Fibroblast of lung (primary cell): ENCODE results near the gene OAT. TPM values are rescaled to one million over a fixed set of nuclear protein-coding genes. Genes with fewer than 3 reads are reported as not detected.

Experiments used
- DNase-seq, 2 donors: peaks; one replicate each; pipeline versions ENCODE4 v3.0.0 to v3.0.0-alpha.2; 2010; ENCODE audit warnings: low read depth in 2 of 2
- H2AFZ ChIP-seq: 2 replicates; pipeline ENCODE4 v1.5.1; 2012; ENCODE audit warnings: low read length, control low read depth, inconsistent platforms
- H3K27ac ChIP-seq: 2 replicates; pipeline ENCODE4 v1.5.1; 2011; ENCODE audit warnings: low read length, control low read depth; ENCODE audit not compliant: insufficient read depth
- H3K27me3 ChIP-seq: 2 replicates; pipeline ENCODE4 v1.5.1; 2011; ENCODE audit warnings: mild to moderate bottlenecking, low read length; ENCODE audit not compliant: control insufficient read depth, insufficient read depth
- H3K36me3 ChIP-seq: 2 replicates; pipeline ENCODE4 v1.5.1; 2011; ENCODE audit warnings: low read length; ENCODE audit not compliant: control insufficient read depth, insufficient read depth
- H3K4me1 ChIP-seq: 2 replicates; pipeline ENCODE4 v1.5.1; 2011; ENCODE audit warnings: low read length; ENCODE audit not compliant: control insufficient read depth, insufficient read depth; ENCODE audit errors: extremely low read depth
- H3K4me2 ChIP-seq: 2 replicates; pipeline ENCODE4 v1.5.1; 2011; ENCODE audit warnings: low read length, control low read depth; ENCODE audit not compliant: insufficient read depth; ENCODE audit errors: extremely low read depth
- H3K4me3 ChIP-seq, 4 experiments: fragments of 200-600 bp in 1 of 4; sonication (generic) in 1 of 4; replicated peaks in 1 of 4; 2 replicates each; pipeline ENCODE4 v1.5.1; 2011 to 2016; ENCODE audit warnings: low read length in 4 of 4, low read depth in 3 of 4, mild to moderate bottlenecking in 3 of 4, control low read depth in 2 of 4, inconsistent platforms in 1 of 4, mixed read lengths in 1 of 4; ENCODE audit not compliant: insufficient read depth in 1 of 4; ENCODE audit errors: control extremely low read depth in 1 of 4
- H3K79me2 ChIP-seq: 2 replicates; pipeline ENCODE4 v1.5.1; 2012; ENCODE audit warnings: mild to moderate bottlenecking, low read length, inconsistent platforms; ENCODE audit not compliant: control insufficient read depth, insufficient read depth
- H3K9ac ChIP-seq: 2 replicates; pipeline ENCODE4 v1.5.1; 2011; ENCODE audit warnings: mild to moderate bottlenecking, low read length, control low read depth; ENCODE audit not compliant: insufficient read depth
- H3K9me3 ChIP-seq: 2 replicates; pipeline ENCODE4 v1.5.1; 2012; ENCODE audit warnings: low read depth, low read length; ENCODE audit not compliant: control insufficient read depth, insufficient read depth
- H4K20me1 ChIP-seq: 2 replicates; pipeline ENCODE4 v1.5.1; 2011; ENCODE audit warnings: low read length; ENCODE audit not compliant: control insufficient read depth, insufficient read depth; ENCODE audit errors: extremely low read depth
- CTCF ChIP-seq, 2 donors: IDR thresholded peaks in 1 of 2; conservative IDR thresholded peaks in 1 of 2; 1 replicate in 1 of 2; 2 replicates in 1 of 2; pipeline ENCODE4 v1.5.1; 2011 to 2012; ENCODE audit warnings: low read length in 2 of 2, control low read depth in 1 of 2, inconsistent platforms in 1 of 2, low read depth in 1 of 2, mild to moderate bottlenecking in 1 of 2
- EZH2 ChIP-seq: IDR thresholded peaks from 2 replicates; pipeline ENCODE4 v1.5.1; 2012; ENCODE audit warnings: low read length, control low read depth, mild to moderate bottlenecking; ENCODE audit errors: missing control alignments
- polyA plus RNA-seq, 2 donors: library from polyadenylated mRNA; depleted of rRNA in 1 of 2; stranded (reverse) in 1 of 2; unstranded in 1 of 2; fragments of >200 nt; gene quantifications; 2 replicates each; pipeline ENCODE4 v1.2.1, GENCODE V29; 2011 to 2012; ENCODE audit warnings: missing spikeins in 1 of 2
- total RNA-seq: library from RNA; depleted of rRNA; stranded (reverse); fragments of >200 nt; gene quantifications from 2 replicates; pipeline ENCODE4 v1.2.1, GENCODE V29; 2014

Gene OAT
- total and polyA plus RNA-seq, 2 donors (not counting 1 experiment from before 2014, with no cell fraction given): 147 to 227 TPM

GRCh38 chr10:124367936-124368335, 50.8 kb downstream of the OAT start:
- TF ChIP-seq CTCF (conservative IDR thresholded peaks at IDR 0.05 in 1 of 2, IDR thresholded peaks at IDR 0.05 in 1 of 2; ENCODE audit: low read depth in 1 of 2, low read length in 2 of 2) (no peak), EZH2 (no peak)
- DNase-seq: no peak
- Histone ChIP-seq H3K9me3 (no peaks in the 10 kb centered on the region), H3K4me1 (no peaks in the 10 kb centered on the region), H3K4me3 (no peak overlapping the region), H3K27ac (no peak overlapping the region), H3K4me2 (no peak overlapping the region), H4K20me1 (no peaks in the 10 kb centered on the region), H3K9ac (no peak overlapping the region), H3K79me2 (no peaks in the 10 kb centered on the region), H3K36me3 (no peaks in the 10 kb centered on the region), H3K27me3 (no peaks in the 10 kb centered on the region), H2AFZ (no peak overlapping the region)

GRCh38 chr10:124367414-124367813, 51.3 kb downstream of the OAT start:
- DNase-seq: no peak
- H3K4me2 ChIP-seq: no peak overlapping the region
- no peaks in the 10 kb centered on the region for H3K4me1 ChIP-seq
- H3K27me3 ChIP-seq: no peaks in the 10 kb centered on the region
- no peak overlapping the region for H3K4me3 ChIP-seq
- no peak overlapping the region for H3K9ac ChIP-seq
- TF ChIP-seq CTCF (conservative IDR thresholded peaks at IDR 0.05 in 1 of 2, IDR thresholded peaks at IDR 0.05 in 1 of 2; ENCODE audit: low read depth in 1 of 2, low read length in 2 of 2) (no peak), EZH2 (no peak)
- no peaks in the 10 kb centered on the region for H3K36me3 ChIP-seq
- no peak overlapping the region for H3K27ac ChIP-seq
- H3K79me2 ChIP-seq: no peaks in the 10 kb centered on the region
- H3K9me3 ChIP-seq: no peaks in the 10 kb centered on the region
- no peak overlapping the region for H2AFZ ChIP-seq
- H4K20me1 ChIP-seq: no peaks in the 10 kb centered on the region

- Histone ChIP-seq H3K79me2 (no peaks in the 10 kb centered on the region), H4K20me1 (no peaks in the 10 kb centered on the region), H3K4me2 (no peak overlapping the region), H2AFZ (no peak overlapping the region), H3K36me3 (no peaks in the 10 kb centered on the region), H3K4me1 (no peaks in the 10 kb centered on the region), H3K9me3 (no peaks in the 10 kb centered on the region), H3K9ac (no peak overlapping the region), H3K4me3 (no peak overlapping the region), H3K27ac (no peak overlapping the region), H3K27me3 (no peaks in the 10 kb centered on the region)
- TF ChIP-seq CTCF (conservative IDR thresholded peaks at IDR 0.05 in 1 of 2, IDR thresholded peaks at IDR 0.05 in 1 of 2; ENCODE audit: low read depth in 1 of 2, low read length in 2 of 2): no peak
- TF ChIP-seq EZH2: no peak
- no peak for DNase-seq
Observed at GRCh38 chr10:124366825-124367224, 51.9 kb downstream of the OAT start.
